Gastrocnemius medialis (tissue), 4 donors: ENCODE data around the gene BRI3BP.

Source experiments
- POLR2A ChIP-seq, 2 donors: fragments of 450-650 bp; IDR thresholded peaks; one replicate each; pipeline ENCODE4 v1.6.1; 2017; ENCODE audit warnings: antibody characterized with exemption in 2 of 2, mild to moderate bottlenecking in 2 of 2, moderate library complexity in 2 of 2
- TF ChIP-seq, protein P1 (sequence below), 5 experiments: fragments of 450-650 bp in 3 of 5; fragments of 200-600 bp in 2 of 5; sonication (generic) in 2 of 5; IDR thresholded peaks in 4 of 5; conservative IDR thresholded peaks in 1 of 5; 1 replicate in 4 of 5; 2 replicates in 1 of 5; pipeline ENCODE4 v1.5.1; 2016 to 2019; ENCODE audit warnings: antibody characterized with exemption in 5 of 5, mild to moderate bottlenecking in 3 of 5, moderate library complexity in 3 of 5

DNA sequence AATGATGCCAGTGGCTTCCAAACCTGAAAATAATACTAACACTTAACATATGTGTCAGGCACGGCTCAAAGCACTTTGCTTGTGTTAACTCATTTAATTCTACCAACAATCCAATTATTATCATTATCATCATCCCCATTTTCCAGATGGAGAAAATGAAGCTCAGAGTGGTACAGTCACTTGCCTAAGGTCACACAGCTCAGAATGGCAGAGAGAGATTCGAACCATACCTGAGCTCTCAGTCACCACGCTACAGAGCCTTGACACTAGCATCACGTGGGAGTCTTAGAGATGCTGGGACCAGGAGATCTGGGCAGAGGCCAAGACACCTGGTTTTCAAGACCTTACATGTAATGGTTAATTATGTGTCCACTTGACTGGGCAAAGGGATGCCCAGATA lies 38.7 kb upstream of the BRI3BP start:
- no peak for TF ChIP-seq POLR2A (IDR thresholded peaks at IDR 0.05)
- TF ChIP-seq, protein P1, sequence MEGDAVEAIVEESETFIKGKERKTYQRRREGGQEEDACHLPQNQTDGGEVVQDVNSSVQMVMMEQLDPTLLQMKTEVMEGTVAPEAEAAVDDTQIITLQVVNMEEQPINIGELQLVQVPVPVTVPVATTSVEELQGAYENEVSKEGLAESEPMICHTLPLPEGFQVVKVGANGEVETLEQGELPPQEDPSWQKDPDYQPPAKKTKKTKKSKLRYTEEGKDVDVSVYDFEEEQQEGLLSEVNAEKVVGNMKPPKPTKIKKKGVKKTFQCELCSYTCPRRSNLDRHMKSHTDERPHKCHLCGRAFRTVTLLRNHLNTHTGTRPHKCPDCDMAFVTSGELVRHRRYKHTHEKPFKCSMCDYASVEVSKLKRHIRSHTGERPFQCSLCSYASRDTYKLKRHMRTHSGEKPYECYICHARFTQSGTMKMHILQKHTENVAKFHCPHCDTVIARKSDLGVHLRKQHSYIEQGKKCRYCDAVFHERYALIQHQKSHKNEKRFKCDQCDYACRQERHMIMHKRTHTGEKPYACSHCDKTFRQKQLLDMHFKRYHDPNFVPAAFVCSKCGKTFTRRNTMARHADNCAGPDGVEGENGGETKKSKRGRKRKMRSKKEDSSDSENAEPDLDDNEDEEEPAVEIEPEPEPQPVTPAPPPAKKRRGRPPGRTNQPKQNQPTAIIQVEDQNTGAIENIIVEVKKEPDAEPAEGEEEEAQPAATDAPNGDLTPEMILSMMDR (IDR thresholded peaks at IDR 0.05 in 4 of 5, conservative IDR thresholded peaks at IDR 0.05 in 1 of 5), result no peak
